Activated naive CD4-positive, alpha-beta T cell (primary cell): ENCODE data around the gene CCDC74A.
"Not testable (repeated sequence)": the region's sequence is repeated elsewhere in the genome, so short reads cannot be mapped to it uniquely, and the experiment has no call there.

Experiments used
- DNase-seq, 4 experiments: peaks; one replicate each; lab custom pipeline; 2025; lab: John Stamatoyannopoulos, UW

The CCDC74A gene

DNA sequence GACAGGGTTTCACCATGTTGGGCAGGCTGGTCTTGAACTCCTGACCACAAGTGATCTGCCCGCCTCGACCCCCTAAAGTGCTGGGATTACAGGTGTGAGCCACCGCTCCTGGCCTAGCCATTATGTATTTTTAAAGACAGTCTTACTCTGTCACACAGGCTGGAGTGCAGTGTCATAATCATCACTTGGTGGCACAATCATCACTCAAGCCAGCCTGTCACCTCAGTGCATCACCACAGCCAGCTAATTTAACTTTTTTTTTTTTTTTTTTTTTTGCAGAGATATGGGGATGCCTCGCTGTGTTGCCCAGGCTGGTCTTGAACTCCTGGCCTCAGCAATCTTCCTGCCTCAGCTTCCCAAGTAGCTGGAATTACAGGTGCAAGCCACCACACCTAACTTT lies 24.1 kb upstream of the CCDC74A start:
- not testable (repeated sequence) for DNase-seq

DNA sequence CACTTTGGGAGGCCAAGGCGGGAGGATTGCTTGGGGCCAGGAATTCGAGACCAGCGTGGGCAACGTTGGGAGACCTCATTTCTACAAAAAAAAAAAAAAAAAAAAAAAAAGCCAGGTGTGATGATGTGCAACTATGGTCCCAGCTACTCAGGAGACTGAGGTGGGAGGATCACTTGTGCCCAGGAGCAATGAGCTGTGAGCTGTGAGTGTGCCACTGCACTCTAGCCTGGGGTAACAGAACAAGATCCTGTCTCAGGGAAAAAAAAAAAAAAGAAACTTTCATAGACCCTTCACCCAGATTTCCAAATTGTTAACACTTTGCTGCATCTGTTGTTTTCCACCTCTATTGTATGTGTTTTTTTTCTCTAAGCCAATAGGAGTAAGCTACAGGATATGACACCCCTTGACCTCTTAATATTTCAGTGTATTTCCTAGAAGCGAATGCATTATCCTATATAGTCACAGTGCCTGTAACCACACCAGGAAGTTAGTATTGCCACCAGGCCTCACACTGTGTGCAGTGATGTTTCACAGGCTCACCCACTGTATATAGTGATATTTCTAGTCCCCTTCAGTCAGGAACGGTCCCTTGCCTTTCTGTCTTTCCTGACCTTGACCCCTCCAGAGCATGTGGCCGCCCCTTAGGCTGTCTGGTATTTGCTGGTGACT lies 23.5 kb upstream of the CCDC74A start:
- not testable (repeated sequence) for DNase-seq

DNA sequence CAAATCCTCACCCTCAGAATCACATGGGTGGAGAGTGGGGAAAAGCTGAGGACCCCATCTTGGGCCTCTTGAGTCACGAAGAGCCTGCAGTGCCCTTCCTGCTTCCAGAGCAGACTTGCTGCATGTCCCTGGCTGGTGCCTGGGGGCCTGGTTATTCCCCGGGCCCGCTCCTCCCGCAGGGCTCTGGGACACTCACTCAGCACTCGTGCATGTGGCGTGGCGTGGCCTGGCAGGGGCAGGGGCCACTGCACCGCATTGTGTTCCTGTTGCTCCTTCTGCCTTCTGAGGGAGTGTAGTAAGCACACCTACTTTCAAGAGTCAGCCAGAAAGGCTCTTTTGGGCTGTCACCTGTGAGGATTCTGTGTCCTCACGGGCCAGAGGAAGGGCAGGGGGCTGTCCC lies 18.1 kb upstream of the CCDC74A start:
- DNase-seq: no peak

DNA sequence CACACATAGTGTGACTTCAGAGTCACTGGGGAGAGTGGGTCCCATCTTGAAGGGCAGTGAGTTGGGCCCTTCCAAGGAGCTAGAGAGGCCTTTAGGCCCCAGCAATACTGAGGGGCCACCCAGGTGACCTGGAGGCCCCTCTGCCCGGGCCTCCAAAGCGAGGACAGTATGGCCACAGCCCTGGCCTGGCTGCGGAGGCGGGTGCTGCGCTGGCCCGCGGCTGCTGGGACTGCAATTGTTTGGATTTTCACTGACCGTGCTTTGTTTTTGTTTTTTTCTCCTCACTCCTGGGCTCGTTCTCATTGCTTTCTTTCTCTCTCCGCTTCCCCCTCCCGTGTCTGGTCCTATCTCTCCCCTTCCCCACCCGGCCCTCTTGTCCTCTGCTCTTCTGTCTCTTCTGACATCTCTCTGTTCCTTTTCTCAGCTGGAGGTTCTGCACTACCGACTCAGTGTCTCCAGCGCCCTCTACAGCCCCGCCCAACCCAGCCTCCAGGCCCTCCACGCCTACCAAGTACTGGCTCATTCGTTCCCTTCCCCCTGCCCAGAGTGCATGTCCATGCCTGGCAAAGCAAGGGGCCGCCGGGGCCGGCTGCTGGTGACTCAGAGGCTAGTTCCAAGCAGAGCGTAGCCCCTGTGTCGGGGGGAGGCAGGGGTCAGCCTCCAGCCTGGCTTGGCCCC lies 16.3 kb upstream of the CCDC74A start:
- DNase-seq: not testable (repeated sequence)

DNA sequence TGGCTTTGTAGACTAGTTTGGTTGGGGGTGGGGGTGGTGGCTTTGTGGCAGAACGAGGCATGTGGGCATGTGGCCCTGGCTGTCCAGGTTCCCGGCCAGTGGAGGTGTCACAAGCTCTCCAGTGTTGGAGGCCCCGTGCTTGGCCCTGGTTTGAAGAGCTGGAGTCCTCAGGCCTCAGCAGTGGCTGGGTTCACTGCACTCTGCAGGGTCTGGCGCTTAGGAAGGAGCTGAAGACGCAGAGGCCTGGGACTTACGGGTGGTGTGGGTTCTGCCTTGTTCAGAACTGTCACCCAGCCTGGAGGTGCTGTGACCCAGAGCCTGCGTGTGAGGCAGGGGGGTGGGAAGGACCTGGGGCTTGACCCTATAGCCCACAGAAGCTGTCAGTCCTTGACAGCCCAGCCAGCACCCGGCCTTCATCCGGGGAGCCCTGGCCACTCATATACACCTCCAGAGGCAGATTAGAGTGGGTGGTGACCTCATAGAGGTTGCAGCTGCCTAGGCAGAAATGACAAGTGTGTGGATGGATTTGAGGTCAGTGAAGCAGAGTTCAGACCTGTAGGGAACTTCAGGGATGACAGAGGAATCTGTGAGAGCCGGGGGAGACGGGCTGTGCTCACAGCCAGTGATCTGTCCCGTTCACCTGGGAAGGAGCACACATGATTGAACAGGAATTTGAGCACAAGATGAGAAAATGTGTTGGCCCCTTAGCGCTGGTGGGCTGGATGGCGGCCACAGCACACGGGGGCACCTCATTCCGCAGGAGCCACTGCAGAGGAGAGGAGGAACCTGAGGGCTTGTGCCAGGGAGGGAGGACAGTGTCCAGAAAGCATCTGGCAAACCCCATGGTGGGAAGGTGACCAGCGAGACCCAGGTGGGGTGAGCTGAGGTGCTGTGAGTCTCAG lies 15.5 kb upstream of the CCDC74A start:
- DNase-seq: not testable (repeated sequence)

DNA sequence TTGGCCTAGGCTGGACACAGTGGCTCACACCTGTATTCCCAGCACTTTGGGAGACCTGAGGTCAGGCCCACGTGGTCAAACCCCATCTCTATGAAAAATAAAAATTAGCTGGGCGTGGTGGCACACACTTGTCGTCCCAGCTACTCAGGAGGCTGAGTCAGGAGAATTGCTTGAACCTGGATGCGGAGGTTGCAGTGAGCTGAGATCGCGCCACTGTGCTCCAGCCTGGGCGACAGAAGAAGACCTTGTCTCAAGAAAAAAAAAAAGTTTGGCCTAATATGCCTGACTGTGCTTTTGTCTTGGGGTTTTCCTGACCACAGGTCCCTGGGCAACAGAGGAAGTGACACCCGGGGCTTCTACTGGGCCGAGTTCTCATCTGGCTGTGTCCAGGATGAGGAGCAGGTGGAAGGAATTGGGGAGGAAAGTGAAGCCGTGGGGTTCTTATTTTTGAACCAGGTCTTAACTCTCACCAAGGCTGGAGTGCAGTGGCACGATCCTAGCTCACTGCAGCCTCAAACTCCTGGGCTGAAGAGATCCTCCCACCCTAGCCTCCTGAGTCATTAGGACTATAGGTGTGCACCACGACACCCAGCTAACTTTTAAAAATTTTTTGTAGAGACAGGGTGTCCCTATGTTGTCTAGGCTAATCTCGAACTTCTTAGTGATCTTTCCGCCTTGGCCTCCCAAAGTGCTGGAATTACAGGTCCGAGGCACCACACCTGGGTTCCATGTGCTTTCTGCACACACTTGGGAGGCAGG lies 13.1 kb upstream of the CCDC74A start:
- DNase-seq: not testable (repeated sequence)

DNA sequence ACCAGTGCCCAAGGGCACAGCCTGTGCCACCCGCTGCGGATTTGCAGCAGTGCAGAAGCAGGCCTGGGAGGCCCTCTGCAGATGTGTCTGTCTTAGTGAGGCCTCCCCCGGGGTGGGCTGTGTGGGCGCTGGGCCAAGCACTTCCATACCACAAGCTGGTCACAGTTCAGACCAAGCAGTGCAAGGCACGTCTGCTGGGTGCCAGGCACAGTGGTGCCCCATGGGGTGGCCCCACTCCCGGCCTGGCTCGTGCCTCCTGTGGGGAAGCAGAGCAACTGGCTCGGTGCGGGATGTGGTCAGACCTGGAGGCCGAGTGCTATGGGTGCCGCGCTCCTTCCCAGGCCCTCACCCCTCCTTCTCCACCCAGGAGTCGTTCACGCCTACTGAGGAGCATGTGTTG lies 12.5 kb upstream of the CCDC74A start:
- not testable (repeated sequence) for DNase-seq

DNA sequence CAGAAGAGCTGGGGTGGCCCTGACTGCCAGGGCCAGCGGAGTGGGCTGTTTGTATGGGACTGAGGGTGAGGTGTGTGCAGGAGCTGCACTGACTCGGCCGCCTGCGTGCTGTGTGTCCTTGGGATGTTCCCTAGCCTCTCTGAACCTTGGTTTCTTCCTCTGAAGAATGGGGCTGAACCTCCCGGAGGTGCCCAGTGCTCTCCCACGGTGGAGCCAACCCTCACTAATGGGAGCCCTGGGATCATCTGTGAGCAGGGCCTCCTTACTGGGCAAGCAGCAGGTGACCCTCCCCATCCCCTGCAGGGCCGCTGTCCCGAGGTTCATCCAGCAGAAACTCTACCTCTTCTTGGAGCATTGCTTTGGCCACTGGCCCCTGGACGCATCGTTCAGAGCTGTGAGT lies 11.7 kb upstream of the CCDC74A start:
- DNase-seq: no peak

DNA sequence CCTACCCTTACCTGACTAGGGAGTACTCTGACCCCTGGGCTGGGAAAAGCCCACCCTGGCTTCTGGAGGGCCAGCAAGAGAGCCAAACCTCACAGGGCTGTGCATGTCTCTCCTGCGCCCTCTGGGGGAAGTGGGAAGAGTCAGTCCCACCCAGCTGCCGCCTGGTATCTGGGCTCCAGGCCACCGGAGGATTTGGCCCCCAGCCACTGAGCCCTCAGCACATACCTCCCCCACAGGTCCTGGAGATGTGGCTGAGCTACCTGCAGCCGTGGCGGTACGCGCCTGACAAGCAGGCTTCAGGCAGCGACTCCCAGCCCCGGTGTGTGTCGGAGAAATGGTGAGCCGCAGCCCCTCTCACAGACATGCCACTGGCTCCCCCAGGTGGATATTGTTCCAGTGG lies 11.1 kb upstream of the CCDC74A start:
- DNase-seq: not testable (repeated sequence)

DNA sequence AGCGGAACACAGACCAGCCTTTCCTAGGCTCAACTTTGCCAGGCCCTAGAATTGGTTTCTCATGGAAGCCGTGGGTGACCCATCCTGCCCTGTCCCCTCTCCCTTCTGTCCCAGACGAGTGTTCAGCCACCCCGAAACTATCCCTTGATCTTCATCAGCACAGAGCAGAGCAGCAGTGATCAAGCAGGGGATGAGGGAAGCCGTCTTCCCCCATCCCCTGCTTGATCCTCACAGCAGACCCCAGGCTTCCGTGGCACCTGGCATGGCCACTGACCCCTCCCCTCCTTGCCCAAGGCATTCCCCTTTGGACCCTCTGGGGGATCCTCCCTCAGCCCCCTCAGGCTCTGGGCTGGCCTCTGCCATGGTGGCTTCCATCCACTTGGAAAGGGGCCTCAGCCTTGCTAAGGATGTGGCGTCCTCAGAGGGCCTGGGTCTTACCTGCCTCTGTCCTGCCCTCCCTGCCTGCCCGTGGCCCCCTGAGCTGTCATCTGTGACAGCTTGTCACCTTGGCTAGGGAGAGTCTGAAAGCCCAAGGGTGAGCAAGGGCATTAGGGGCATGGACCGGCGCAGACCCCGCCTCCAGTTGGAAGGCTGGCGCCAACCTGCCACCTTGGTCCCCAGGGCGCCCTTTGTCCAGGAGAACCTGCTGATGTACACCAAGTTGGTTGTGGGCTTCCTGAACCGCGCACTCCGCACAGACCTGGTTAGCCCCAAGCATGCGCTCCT lies 10.4 kb upstream of the CCDC74A start:
- no peak for DNase-seq

DNA sequence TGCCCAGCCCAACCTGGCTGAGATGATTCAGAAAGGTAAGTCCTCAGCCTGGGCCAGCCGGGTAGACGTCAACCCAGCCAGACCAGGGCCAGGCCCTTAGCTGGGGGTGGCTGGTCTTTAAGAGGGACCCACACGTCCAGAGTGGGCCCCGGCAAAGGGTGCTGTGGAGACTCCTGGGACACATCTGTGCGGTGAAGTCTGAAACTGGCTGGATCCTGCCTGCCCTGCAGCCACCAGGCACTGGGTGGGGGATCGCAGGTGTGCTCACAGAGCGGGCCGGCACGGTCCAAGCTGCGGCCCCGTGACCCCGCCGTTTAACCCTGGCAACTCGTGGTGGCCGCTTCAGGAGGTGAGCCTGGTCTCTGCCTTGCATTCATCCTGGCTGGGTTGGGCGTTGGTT lies 9.8 kb upstream of the CCDC74A start:
- DNase-seq: not testable (repeated sequence)

DNA sequence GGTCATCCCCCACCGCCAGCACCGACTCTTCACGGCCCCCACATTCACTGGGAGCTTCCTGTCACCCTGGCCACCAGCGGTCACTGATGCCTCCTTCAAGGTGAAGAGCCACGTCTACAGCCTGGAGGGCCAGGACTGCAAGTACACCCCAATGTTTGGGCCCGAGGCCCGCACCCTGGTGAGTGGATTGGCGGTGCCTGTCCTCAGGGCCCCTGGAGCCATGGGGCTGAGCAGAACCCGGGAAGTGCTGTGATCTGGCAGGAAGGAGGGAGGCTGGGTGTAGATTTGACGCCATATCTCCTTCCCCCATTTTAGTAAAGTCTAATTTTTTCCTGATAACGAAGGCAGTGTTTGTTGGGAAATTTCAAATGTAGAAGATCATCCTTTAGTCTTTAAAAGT lies 9.2 kb upstream of the CCDC74A start:
- not testable (repeated sequence) for DNase-seq

DNA sequence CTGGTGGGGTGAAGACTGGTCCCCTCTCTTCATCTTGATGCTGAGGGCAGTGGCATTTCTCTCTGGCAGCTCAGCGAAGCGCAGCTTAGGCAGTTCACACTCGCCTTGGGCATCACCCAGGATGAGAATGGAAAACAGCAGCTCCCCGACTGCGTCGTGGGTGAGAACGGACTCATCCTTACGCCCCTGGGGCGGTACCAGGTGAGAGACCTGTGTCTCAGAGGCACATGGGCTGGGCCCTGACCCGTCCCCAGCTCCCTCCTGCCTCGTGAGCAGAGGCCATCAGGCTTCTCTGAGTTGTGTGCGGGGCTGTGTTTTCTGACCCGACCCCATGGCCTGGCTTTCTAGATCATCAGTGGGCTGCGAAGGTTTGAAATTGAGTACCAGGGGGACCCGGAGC lies 8.2 kb upstream of the CCDC74A start:
- DNase-seq: no peak

DNA sequence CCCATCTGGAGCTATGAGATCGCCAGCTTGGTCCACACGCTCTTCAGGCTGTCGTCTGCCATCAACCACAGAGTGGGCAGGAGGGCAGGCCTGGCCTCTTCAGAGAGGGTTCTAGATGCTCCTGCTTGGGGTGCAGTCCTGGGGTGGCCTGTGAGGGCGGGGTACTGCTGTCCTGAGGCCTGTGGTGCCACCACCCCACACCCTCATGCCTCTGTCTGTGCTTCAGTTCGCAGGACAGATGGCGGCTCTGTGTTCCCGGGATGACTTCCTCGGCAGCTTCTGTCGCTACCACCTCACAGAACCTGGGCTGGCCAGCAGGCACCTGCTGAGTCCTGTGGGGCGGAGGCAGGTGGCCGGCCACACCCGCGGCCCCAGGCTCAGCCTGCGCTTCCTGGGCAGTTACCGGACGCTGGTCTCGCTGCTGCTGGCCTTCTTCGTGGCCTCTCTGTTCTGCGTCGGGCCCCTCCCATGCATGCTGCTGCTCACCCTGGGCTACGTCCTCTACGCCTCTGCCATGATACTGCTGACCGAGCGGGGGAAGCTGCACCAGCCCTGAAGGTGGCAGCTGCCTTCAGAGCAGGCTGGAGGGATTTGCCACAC lies 7.7 kb upstream of the CCDC74A start:
- DNase-seq: not testable (repeated sequence)

DNA sequence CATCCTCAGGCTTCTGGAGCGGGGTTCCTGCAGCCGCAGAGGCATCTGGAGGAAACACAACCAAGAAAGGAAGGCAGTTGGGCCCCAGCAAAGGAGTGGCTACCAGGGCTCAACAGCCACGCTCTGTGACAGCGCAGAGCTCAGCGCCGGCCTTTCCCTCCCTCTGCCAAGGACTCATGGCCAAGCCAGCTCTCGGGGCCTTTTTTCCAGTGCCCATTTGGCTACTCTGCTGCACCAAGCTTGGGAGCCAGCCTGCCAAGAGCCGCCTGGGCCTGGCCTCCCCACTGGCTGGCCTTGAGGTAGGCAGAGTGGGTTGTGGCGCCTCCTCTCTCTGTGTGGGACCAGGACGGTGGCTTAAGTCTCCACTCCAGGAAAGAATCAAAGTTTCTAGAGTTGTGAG lies 7.2 kb upstream of the CCDC74A start:
- no peak for DNase-seq

DNA sequence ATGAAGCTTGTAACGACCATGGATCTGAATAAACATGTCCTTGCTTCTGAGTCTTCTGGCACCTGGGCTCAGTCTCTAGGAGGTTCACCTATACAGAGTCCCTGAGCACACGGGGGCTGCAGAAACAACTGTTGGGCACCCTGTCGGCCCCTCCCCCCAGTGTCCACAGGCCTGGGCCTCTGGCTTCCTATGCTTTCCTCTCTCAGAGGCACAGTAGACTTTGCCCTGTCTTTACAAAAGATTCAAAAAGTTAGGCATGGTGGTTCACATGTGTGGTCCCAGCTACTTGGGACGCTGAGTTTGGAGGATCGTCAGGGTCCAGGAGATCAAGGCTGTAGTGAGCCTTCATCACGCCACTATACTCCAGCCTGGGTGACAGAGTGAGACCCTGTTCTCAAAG lies 6.2 kb upstream of the CCDC74A start:
- not testable (repeated sequence) for DNase-seq

DNA sequence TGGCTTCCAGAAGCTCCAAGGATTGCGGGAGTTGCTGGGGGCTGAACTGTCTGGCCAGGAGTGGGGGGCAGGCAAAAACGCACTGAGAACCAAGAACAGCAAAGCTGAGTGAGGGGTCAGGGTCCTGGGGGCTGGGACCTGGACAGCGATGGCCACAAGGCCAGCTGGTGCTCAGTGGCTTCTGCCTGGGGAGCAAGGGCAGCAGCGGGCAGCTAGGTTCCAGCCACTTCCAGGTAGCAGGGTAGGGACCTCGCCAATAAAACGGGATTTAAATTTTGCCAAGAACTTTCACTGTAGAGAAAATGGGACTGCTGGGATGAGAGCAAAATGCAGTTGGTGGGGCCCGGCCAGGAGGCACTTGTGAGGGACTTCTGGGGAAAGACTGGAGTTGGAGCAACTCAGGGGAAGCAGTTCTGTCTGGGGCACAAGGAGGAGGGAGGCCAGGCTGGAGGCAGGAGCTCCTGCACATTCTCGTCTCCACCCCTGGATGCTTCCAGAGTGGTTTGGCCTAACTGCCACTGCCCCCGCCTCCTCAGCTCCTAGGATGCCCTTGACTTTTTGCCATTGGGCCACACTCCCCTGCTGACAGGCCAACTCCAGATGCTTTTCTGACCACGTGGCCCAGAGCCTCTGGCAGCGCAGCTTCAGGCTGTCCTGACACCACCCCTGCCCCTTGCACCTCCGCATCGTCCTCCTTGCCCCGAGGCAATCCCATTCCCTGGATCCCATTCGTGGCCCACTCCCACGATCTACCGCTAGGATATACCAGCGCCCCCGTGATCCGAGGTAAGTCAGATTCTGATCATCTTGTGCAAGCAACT lies 5.5 kb upstream of the CCDC74A start:
- DNase-seq: no peak

DNA sequence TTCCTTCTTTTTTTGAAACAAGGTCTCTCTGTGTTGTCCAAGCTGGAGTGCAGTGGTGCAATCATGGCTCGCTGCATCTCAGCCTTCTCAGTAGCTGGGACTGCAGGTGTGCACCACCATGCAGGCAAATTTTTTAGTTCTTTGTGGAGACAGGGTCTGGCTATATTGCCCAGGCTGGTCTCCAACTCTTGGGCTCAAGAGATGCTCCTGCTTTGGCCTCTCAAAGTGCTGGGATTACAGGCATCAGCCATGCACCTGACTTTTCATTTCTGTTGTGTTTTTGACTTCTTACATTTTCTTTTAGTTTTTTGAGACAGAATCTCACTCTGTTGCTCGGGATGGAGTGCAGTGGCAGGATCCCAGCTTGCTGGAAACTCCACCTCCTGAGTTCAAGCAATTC lies 2.4 kb upstream of the CCDC74A start:
- DNase-seq: not testable (repeated sequence)

DNA sequence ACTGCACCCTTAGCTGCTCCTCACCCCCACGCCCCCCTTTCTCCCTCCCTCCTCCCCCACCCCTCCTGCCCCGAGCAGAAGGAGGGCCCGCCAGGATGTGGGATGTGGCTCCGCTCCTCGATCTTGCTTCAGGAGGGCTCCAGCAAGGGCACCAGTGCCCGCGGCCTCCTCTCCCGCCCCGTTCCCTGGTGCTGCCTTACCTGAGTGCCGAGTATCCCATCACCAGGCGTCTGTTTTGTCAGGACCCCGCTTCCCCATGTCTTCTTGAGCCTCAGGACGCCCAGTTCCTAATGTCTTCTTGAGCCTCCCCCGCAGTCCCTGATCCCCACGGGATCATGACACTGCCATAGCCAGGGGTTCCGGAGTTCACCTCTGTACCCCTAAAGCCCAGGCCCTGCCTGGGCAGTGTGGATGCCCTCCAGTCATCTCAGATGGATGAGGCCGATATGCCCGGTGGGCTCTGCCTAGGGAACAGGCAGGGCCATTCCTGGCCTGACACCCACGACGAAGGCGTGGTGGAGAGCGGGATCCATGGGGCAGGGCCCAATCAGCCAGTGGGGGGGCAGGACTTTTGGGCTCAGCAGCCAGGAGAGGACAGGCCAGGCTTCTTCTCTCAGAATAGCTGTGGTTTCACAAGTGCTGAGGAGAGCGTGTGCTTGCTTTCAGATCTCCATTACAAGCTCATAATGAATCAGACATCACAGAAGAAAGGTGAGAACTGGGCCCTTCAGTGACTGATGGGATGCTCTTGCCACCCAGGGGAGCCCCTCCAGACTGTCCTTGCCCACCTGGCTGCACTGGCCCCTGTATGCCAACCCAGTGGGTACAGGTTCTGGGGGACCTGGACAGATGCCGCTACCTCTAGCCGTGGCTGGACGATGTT lies 1.5 kb downstream of the CCDC74A start:
- DNase-seq: not testable (repeated sequence)
